CD4-positive, alpha-beta T cell treated with Interleukin-15 for 1 hour (primary cell): ENCODE results near the gene AGBL4.

Source experiments
- DNase-seq: peaks from one replicate; pipeline ENCODE4 v3.0.0-alpha.2; 2020

Gene AGBL4

DNA sequence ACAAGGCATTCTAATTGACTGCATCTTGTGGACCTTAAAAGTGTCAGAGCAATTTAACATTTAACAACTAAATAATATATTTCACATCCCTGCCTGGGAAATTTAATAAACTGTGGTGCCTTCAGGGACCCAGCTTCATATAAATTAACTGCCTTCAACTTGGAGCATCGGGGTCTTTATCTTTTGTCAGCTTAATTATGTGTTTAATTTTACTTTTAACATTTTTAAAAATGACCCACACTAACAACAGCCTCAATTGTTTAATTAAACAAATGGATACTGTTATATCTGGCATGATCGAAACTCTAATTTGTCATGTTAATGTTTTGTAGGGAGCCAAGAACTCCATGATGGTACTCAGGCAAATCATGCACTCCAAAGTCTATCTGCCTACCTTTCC lies 857.7 kb downstream of the AGBL4 start:
- DNase-seq = no peak

DNA sequence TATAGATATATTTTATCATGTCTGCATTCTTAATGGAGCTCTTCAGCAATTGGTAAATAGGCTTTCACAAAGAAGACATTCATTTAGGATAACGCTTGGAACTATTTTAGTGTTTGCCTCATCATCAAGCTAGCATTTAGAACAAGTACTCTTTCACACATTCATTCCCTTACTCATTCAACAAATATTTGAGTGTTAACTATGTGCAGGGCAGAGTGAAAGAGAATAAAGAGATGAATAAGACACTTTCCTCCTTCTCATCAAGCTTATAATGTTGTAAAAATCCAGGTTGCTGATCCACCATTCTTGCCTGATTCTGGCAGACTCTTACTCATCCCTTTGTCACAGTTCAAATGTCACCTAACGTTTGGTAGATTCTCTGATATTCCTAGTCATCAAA lies 860.7 kb downstream of the AGBL4 start:
- DNase-seq = no peak

DNA sequence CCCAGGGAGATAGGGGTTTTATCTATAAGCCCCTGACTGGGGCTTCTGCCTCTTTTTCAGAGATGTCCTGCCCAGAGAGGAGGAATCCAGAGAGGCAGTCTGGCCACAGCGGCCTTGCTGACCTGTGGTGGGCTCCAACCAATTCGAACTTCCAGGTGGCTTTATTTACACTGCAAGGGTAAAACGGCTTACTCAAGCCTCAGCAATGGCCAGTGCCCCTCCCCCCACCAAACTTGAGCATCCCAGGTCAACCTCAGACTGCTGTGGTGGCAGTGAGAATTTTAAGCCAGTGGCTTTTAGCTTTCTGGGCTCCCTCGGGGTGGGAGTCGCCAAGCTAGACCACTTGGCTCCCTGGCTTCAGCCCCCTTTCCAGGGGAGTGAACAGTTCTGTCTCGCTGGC lies 863.1 kb downstream of the AGBL4 start:
- DNase-seq = no peak

DNA sequence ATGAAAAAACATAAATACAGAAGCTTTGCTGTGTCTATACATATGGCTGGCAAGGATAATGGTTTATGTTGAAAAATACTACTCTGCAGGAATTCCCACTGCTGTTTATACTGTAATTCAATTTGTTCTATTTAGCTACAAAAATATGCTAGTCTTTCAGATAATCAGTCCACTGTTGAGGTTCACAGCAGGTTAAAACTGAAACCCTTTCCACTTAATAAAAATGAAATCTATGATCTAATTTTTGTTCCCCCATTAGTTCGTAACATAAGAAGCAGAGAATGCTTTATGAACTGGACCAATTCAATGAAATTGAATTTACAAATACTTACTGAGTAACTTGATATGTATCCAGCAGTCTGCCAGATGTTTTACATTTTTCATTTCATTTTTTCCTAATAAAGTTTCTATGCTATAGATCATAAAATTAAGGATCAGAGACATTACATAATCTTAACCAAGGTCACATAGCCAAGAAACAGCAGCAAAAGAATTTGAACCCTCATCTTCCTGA lies 887.0 kb downstream of the AGBL4 start:
- no peak for DNase-seq

DNA sequence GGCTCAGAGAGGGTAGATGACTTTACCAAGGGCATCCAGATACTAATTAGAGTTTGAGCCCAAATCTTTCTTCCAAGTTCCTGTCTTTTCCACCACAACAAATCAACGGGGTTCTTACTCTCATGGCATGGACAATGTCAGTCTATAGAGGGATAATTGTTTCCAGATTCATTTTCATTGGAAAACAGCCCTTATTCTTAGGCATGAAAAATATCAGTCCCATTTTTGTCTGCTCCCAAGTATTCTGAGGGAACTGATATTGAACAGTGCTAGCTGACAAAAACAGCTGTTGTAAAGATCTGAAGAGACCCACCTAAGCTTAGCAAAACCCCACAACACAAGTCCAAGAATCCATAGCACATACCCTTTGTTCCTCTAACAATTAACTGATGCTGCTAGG lies 898.0 kb downstream of the AGBL4 start:
- no peak for DNase-seq

DNA sequence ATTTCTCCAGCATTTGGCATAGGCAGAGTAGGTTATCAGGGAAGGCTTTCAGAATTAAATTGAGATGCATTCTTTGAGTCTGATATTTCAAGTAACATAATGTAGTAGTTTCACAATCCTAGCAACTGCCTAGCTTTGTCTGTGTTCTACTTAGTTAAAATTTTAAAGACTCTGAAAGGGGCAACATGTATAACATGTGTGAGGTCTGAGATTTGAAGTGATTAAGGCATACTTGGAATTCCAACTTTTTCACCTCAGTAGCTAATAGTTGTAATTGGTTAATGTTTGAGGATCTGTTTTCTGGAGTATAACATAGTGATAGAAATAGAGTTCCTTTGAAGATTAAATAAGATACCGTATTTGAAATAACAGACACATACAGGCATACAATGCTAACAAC lies 911.8 kb downstream of the AGBL4 start:
- no peak for DNase-seq

DNA sequence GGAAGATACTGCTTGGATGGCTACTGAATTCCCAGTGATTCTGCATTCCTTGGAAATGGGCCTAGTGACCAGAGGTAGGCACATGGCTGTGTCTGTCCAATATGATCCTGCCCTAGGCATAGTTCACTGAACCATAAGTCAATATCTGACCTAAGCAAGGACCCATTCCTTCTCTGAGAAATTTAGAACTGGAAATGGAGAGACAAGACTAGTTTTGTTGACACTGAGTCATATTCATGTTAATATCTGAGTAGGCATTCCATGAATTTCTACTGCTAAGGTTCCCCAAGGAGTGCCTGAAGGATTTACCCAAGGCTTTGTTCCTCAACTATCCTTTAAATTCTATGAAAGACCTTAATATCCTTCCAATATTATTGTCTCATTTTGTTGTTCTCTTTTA lies 917.3 kb downstream of the AGBL4 start:
- no peak for DNase-seq

DNA sequence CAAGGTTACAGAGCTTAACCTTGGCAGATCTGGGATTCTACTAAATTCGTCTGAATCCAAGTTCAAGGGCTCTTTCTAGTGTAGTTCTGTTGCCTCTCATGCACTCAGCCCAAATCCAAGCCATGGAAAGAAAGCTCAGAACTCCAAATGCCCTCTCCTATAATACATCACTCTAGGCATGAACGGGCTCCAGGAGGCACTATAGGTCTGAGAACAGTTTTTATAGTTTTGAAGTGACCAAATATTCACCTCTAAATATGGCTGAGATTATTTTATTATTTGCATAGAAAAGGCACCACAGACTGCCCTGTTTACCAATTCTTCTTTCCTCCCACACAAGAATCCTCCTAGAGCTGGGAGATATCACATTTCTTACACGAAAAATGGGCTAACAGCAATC lies 919.2 kb downstream of the AGBL4 start:
- DNase-seq = no peak

DNA sequence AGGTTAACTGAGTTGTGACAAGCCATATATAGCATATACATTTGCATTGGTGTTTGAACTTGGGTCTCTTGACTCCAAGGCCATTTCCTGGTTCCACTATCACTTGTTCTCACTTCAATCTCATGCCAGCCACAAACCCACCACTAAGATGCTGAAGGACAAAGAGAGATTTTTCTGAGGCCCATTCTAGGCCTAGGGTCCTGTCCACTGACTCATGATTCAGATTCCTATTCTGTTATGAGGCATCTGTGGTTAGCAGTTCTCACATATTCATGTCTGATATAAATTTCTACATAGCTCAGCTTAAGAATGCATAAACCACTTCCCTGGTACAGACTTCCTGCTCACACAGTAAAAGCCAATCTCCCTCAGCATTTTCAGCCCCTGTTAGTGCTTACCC lies 921.0 kb downstream of the AGBL4 start:
- DNase-seq = no peak

DNA sequence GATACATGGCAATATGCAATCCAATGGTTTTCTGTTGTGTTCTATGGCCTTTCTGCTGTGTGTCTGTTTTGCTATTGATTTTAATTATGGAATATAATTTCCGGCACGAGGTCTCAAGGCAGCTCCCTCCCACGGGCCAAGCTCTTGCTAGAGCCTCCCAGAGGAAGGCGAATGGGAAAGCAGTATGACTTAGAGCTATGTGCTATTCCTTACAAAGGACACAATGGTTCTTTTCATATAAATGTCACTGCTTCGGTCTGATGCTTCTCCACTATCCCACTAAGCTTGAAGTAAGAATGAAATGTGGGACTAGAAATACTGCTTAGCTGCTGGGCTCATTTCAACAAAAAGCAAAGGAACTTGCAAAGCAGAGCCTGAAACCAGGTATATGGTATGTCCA lies 924.9 kb downstream of the AGBL4 start:
- DNase-seq = no peak

DNA sequence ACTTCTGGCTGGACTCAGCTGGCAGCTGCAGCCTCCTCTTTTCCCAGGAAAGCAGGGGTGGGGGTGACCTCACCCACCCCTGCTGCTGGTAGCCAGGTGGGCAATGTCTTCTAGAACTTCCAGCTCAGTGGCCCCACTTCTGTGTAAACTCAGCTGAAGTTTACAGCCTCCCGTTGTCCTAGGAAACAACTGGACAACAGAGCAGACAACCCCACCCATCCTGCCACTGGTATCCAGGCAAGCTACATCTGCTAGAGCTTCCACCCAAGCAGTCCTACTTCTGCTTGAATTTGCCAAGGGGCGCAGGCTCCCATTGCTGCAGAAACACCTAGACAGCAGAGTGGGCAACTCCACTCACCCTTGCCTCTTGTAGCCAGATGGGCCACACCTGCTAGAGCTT lies 937.4 kb downstream of the AGBL4 start:
- no peak for DNase-seq

DNA sequence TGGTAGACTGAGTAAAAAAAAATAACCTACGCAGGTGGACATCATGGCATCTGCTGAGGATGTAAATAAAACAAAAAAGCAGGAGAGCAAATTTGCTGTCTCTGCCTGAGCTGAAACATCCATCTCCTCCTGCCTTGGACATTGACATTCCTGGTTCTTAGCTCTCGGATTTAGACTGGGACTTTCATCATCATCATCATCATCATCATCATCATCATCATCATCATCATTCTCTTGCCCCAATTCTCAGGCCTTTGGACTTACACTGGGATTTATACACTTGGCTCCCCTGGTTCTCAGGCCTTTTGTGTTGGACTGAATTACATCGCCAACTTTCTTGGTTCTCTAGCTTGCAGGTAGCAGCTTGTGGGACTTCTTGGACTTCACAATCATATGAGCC lies 938.7 kb downstream of the AGBL4 start:
- no peak for DNase-seq

DNA sequence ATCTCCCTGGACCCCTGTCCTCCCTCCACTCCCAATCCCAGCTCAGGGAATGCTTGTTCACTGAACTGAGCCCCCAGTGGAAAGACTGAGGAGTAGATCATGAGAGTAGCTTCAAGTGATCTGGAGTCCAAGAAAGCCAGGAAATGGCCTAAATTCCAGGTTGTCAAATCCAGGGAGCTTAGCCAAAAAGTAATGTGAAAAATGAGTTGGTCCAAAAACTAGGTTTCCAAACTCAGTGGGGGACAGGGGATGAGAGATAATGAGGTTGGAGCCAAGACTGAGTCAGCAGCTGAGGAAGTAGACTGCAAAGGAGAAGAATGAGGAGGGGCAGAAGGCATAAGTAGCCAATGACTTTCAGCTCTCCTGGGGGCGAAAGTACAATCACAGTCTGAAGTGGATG lies 963.0 kb downstream of the AGBL4 start:
- DNase-seq = no peak

DNA sequence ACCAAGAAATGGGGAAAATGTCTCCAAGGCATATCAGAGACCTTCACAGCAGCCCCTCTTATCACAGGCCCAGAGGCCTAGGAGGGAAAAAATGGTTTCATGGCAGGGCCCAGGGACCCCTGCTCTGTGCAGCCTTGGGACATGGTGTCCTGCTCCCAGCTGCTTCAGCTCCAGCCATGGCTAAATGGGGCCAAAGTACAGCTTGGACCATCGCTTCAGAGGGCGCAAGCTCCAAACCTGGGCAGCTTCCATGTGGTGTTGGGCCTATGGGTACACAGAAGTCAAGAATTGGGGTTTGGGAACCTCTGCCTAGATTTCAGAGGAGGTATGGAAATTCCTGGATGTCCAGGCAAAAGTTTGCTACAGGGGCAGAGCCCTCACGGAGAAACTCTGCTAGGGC lies 964.7 kb downstream of the AGBL4 start:
- no peak for DNase-seq

DNA sequence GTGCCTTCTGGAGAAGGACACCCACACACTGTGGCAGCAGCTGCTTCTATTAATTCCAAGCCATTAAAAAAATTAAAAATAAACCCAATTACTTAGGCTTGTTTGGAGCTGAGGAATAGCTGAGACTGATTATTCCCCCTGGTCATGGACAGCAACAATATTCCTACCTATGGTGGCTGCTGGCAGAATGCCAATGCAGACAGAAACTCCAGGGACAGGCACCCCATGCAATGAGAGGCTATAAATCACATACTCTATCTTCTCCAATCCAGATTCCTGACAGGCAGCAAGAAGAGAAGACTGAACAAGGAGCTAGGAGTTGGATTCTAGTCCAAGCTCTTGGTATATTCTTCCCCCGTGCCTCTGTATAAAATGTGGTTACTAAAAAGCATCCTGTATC lies 971.7 kb downstream of the AGBL4 start:
- DNase-seq = no peak

DNA sequence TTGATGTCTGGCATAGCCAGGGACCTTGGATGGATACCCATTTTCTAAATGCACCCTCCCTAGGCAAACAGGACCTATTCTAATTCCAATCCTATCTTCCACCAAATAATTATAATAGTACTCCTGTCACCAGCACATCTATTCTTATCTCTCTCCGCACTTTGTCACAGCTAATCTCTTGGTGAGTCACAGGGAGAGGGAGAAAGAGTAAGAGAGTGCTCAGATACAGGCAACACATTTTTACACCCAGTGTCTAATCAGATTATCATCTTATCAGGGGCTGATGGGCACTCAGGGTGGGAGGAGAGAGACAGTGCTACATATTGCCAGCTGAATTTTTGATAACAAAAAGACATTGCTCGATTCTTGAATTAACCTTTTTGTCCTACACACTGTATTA lies 972.1 kb downstream of the AGBL4 start:
- no peak for DNase-seq

DNA sequence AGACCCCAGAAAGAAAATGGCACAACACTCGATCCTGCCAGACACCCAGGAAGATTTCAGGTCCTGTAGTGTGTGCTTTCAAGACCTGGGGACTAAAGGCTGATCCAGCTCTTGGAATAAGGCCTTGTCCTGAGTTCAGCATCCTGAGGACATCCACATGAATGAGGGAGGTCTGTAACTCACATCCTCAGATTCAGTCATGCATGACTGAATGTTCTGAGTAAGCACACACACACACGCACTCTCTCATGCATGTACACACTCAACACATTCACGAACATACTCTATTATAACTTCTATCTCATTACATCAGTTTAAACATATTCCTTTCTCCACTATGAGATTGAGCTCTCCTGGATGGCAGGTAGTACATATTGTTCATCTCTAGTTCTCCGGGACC lies 973.7 kb downstream of the AGBL4 start:
- DNase-seq = no peak

DNA sequence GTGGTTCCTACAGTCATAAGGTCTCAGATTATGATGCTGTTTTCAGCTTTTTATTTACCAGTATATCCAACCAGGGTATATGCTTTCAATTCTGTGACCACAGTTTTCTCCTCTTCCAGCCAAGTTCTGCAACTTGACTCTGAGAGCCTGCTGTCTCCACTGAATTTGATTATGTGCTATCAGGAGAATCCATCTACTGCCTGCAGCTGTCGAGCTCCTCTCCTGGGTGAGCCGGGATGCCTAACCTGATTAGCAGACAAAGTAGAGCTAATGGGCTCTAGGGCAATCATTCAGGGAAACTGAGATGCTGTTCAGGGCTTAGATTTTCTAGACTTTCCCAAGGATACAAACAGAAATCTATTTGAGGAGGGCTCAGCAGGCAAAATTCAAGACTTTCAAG lies 975.6 kb downstream of the AGBL4 start:
- no peak for DNase-seq

DNA sequence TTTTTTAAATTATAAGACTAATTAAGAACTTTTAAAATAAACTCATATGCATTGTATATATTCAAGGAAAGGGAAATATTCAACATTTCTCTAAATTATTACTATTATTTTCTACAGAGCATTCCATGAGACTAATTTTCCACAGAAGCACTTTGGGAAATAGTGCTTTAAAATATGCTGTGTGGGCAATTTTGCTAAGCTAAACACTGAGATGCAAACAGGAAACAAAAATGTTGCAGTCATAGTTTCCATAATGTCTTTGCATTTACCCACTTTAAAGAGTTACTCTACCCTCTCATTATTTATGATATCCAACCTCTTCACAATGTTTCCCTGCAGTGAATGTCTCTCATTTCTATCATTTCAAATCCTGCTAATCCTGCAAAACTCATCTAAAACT lies 977.4 kb downstream of the AGBL4 start:
- DNase-seq = no peak

DNA sequence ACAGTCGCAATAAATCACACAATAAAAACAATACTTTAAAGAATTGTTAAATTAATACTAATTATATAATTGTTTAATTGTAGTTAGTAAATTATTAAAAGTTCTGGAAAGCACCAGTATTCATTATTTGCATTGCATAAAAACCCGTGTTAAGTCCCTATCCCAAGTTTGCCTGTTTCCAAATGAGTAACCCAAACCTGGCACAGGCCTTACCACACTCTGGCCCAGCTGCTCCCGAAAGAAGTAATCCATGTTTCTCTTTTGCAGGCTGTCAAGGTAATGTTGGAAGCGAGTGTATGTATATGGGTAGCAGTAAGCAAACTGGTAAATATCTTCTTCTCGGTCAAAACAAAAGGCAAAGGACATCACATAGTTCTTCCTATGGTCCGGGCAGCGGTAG lies 978.4 kb downstream of the AGBL4 start:
- DNase-seq = no peak

DNA sequence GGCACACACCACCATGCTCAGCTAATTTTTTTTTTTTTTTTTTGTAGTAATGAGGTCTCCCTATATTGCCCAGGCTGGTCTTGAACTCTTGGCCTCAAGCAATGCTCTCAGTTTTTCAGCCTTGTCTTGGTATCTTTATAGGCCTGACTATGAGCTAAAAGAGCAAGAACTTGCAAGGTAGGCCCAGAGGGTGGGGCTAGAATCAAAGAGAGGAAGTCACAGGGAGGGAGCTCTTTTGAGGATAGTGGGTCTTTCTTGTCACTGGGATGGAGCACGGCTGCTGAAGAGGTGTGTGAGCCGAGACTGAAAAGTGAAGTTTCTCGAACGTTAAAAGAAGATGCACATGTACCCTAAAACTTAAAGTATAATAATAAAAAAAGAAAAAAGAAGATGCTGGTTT lies 987.1 kb downstream of the AGBL4 start:
- DNase-seq = no peak

DNA sequence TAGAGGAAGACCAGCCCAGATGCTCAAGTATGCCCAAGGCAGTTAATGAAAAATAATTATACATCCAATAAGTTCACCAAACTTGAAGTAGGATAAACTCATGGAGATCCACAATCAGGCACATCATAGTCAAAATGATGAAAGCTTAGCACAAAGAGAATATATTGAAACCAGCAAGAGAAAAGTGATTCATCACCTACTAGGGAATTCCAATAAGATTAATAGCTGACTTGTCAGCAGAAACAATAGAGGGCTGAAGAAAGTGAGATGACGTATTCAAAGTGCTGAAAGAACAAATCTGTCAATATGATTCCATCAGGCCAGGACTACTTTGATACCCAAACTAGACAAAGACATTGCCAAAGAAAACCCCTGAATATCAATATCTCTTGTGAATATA lies 995.4 kb downstream of the AGBL4 start:
- no peak for DNase-seq

DNA sequence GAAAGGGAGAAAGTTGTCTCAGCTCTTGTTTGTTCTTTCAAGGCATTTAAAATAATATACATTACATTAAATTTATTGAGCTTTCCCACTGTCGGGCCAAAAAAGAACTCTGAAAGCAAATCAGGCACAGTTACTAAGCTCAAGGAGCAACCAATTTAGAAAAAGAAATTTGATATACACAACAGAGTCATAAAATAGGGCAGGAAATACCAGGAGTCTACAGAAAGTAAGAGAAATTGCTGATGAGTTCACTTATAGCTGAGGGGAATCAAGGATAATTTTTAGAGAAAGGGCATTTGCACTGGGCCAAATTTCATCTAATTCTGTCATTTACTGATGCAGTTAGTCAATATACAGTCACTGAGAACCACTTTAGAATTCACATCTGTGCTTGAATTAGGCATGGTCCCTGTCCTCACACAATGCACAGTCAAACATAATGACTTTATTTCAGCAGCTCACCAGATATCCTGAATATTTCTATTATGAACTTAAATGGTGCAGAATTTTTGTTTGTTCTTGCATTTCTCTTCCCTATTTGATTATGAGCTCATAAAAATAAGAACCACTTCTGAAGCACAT lies 997.4 kb downstream of the AGBL4 start:
- DNase-seq = no peak

DNA sequence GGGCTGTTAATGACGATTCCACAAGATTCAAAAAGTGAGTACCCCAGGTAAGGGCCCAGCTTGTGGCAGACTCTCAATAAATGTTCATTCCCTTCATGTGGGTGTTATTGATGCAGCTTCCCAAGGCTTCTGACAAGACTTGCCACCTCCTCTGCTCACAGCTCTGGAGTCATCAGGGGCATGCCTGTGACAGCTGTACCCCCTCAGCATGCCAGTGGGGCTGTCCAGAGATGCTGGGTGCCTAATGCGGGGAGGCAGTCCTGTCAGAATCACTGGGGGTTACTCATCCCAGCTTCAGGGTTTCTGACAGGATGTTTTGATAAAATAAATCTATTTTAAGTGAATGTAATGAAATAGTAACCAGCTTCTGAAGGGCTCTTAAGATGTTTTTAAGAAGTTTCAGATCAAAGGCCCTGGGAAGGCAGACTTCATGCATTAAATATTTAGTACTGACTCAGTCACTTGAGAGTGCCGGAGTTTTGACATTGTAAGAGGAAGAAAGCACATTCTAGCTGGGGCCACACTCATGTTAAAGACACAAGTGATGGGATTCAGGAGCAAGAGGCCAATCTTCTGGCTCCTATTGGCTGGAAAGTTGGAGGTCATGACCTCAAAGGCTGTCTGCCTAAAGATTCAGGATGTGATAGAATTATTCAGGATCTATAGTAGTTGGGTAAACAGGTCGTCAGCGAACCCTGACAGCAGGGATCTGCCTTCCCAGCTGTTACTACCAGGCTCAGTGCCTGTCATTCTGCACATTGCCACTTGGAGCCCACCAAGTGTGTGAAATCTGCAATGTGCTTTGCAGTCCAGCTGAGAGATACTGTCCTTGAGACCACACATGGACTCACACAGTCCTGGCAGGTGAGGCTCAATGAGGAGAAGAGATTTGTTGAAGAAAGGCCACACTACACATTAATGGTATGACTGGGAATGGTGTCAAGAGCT lies 1007.5 kb downstream of the AGBL4 start:
- no peak for DNase-seq

DNA sequence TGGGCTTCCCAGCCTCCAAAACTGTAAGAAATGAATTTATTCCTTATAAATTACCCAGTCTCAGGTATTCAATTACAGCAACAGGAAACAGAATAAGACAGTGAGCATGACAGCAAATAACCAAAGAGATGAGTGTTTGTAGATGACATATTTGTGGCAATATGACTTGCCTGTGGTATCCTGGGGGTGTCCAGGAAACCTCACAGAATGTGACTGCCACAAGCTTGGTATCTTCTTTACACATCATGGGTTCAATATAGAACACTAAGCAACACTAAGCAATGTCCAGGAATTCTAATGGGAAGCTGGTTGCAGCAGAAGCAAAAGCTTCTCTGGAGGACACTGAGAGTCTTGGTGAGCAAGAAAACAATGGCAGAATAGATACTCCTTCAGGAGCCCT lies 1010.7 kb downstream of the AGBL4 start:
- DNase-seq = no peak
